Raji (cell line): ENCODE data around the gene PPP1CB.

Experiments used
- POLR2A ChIP-seq: IDR thresholded peaks from 2 replicates; pipeline ENCODE4 v1.6.1; 2011; ENCODE audit warnings: low read depth, low read length, control low read depth; ENCODE audit not compliant: insufficient read depth

Gene PPP1CB

DNA sequence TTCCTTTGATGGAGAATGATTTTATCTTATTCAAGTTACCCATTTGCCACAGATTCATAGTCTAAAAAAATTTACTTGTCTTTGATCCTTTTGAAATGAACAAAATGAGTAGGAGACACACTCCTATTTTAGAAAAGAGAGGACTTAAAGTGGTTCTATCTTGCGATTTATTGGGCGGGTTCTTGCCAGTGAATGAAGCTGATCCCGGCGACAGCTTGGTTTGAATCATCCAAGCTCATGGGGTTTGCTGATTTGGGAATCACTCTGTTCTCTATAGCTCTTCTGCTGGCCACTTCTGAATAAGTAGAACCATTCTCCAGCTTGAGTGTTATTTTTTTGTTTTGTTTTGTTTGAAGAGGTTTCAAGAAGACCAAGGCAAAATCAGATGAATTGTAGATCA is 25.5 kb upstream of the PPP1CB start:
- no peak for TF ChIP-seq POLR2A

DNA sequence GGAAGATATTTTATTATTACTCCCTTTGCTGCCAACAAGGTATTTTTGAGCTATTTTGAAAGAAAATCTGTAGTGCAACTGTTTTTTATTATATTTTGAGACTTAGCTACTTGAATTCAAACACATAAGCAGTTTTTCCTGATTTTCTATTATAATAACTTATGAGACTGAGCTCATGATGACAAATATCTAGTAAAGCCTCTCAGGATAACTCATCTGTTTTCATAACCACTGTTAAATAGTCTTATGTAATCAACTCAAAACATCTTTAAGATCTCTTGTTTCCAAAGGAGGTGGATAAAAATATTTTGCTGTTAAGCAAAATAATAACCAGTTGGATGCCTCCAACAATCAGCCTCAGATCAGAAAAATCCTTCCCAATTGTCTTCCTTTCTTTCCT is 21.9 kb upstream of the PPP1CB start:
- no peak for TF ChIP-seq POLR2A

DNA sequence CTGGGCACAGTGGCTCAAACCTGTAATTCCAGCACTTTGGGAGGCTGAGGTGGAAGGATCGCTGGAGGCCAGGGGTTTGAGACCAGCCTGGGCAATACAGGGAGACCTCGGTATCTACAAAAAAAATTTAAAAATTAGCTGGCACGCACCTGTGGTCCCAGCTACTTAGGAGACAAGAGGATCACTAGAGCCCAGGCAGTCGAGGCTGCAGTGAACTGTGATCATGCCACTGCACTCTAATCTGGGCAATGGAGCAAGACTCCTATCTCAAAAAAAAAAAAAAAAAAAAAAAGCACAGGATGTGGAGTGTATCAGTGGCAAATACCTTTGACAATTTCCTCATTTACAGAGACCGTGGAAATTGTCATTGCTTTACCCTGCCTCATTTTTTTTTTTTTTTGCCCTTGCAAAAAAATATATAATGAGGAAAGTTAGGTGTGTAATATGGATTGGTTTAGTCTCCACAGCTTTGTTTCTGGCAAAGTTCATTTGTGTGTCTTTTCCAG is 20.9 kb upstream of the PPP1CB start:
- TF ChIP-seq POLR2A: no peak

DNA sequence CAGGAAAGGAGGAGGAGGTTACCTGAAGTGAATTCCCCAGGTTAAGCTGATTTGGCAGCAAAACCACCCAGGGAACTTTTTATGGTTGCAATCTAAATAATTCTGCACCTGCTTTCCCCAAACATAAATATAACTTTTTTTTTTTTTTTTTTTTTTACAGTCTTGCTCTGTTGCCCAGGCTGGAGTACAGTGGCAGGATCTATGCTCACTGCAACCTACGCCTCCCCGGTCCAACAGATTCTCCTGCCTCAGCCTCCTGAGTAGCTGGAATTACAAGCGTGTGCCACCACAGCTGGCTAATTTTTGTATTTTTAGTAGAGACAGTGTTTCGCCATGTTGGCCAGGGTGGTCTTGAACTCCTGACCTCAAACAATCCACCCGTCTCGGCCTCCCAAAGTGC is 16.1 kb upstream of the PPP1CB start:
- TF ChIP-seq POLR2A: no peak

GRCh38 chr2:28736034-28736433 is 15.6 kb upstream of the PPP1CB start:
- TF ChIP-seq POLR2A: no peak

- no peak for TF ChIP-seq POLR2A
Observed at GRCh38 chr2:28737655-28738054, 14.0 kb upstream of the PPP1CB start.

DNA sequence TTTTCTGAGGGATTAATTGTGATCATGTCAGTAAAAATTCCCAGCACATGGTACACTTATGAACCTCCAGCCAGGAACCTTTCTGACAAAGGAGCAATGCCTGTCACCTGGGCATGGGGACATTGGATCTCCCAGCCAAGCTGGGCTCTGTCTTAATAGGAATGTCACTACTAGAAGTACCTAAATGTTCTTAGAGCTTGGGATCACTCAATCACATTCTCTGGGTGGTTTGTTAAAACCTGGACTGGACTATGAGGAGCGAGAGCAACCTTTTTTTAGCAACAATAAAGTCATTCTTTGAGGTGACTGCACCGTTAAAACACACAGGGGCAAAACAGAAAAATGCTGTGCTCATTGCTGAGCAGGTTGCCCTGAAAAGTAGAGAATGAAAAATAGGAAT is 6.4 kb upstream of the PPP1CB start:
- no peak for TF ChIP-seq POLR2A

- TF ChIP-seq POLR2A: no peak
Observed at GRCh38 chr2:28745876-28746275, 5.8 kb upstream of the PPP1CB start.

- TF ChIP-seq POLR2A: no peak
Observed at GRCh38 chr2:28746429-28747111, 5.1 kb upstream of the PPP1CB start.

DNA sequence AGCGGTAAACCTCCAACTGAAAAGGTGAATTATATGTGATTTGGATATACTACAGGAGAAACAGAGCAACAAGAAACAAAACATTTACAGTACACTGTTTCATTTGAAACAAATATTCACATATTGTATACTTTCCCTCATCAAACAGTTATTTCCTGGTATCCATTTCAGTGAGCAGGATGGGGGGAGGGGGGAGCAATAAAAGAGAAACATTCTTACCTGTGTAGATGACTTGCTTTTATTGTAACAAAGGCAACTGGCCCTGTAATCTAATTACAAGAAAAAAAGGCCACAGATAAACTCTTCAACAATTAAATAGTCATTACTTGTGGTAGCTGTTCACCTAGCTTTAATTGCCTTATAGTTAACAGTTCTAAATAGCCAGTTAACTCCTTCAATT is 3.9 kb upstream of the PPP1CB start:
- TF ChIP-seq POLR2A: no peak

DNA sequence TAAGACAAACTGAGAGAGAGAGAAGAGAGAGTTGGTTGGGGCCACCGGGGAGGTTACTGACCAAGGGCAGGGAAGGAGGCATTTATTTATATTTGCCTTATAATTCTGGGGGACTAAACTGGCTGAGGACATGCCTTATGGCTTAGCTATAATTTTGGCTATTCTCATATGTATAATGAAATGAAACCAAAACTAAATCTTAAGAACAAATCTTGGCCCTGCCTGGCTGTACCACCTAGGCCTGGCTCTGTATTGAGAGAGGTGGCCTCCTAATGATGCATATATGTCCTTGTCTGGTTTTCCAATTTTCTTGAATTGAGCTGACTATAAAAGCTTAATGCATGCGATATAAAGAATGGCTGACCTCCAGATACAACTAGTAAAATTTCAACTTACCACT is 3.5 kb upstream of the PPP1CB start:
- no peak for TF ChIP-seq POLR2A

DNA sequence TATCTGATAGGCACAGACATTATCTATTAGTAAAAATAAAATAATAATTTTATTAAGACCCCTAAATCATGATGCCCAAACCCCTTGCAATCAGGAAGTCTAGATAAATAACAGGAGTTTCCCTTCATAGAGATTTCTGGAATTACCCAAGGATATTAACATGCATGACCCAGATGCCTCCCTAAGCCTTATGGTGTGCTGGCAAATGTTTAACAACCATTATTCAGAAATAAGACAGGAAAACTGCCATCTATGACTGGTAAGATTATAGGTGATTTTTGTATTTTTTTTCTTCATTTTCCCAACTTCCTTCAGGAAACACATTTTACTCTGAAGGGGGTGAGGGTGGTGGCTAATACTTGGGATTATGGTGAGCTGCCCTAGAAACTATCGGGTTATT is 2.7 kb upstream of the PPP1CB start:
- no peak for TF ChIP-seq POLR2A

- no peak for TF ChIP-seq POLR2A
Observed at GRCh38 chr2:28749526-28749925, 2.1 kb upstream of the PPP1CB start.

DNA sequence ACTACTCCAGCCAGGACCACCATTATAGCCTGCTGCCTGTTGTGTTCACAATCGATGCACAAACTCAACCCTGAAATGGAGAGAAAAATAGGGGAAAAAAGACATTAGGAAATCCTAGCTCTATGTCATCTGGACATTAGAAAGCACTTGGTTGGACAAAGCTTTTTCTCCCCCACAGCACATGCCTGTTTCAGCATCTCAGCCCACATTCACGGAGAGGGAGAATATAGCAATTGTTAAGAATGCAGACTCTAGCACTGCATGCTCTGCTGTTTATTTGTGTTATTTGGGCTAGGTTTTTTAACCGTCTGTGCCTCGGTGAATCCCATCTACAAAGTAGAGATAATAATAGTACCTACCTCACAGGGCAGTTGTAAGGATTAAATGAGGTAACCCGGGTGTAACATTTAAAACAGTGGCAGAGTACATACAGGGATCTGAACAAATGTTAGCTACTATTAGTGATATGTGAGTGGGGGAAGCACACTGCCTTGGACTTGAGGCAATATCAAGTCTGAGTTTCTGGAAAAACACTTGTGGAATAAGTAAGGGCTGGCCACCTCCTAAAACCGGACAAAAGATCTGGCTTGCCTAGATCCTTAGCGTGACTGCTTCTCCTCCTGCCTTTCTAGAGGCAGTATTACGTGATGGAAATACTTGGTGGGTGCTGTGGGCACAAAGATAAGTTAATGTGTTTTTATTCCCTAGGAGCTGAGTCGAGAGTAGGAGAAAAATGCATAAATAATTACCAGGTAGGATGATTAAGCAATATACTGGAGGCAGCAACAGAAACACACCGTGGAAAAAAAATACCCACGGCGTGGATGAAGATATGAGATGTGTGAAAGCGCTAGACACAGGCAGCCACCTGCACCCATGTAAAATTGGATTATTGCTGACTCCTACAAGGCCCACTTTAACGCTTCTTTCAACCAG is 1.0 kb upstream of the PPP1CB start:
- TF ChIP-seq POLR2A: no peak

- peak; percentile 55; the same call in 1 of the 2 replicates for TF ChIP-seq POLR2A
Observed at GRCh38 chr2:28751956-28752630, 463 bp downstream of the PPP1CB start.

DNA sequence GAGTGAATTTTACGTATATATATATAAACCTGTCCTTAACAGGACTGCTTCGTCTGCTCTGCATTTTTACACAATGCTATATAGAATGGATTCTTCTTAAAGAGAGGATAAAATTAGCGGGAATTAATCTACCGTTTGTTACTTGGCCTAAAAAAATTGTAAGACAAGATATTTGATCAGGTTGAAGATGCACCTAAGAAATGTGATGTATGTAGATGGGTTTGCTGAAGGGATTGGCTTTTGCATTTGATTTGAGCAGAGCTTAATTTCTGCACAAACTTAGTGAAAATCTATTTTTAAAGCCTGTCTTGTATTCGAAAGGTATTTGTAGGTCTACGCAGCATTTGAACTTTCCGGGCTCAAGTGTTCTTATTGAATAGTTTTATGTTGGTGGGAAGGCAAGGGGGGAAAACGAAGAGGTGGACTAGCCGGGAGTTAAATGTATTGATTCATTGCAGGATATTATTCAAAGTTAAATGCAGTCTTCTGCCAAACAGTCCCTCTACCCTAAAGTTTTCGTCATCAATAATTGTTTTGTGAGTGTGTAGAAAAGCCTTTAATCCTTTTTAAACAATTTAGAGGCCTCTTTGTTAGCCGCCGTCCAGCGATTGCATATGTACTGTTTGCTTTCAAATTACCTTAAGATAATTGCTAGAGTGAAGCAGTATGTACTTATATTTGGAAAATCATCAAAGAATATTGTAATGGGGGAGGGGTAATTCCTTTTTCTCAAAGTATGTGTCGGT is 1.2 kb downstream of the PPP1CB start:
- no peak for TF ChIP-seq POLR2A

DNA sequence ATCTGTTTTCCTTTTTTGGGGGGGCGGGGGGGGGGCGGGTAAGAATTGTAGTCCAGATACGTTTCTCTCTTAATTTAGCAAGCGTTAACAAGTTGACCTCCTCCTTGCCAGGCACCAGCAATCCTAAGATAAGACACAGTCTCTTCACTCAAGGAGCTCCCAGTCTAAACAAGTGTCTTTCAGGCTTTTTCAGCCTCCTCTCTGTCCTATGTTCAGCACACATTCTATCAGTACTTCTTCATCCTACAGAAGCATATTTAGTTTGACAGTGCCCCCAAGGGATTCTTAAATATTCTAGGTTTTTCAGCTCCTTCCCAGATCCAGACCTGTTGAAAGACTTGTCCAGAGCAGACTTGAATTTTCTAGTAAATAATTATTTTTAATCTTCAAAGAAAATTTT is 2.7 kb downstream of the PPP1CB start:
- no peak for TF ChIP-seq POLR2A
